K562 (cell line): ENCODE data around the gene KCNJ10. TPM values are rescaled to one million over a fixed set of nuclear protein-coding genes. Genes with fewer than 3 reads are reported as not detected.

Source experiments
- CBX3 ChIP-seq, 2 experiments: IDR thresholded peaks; 1 replicate in 1 of 2; 2 replicates in 1 of 2; pipeline ENCODE4 v1.6.1; 2012; ENCODE audit warnings: inconsistent platforms in 2 of 2, low read length in 2 of 2, borderline replicate concordance in 1 of 2, control low read depth in 1 of 2
- FOXM1 ChIP-seq, 2 experiments: fragments of 450-650 bp in 1 of 2; sonication (generic) in 1 of 2; formaldehyde crosslinking in 1 of 2; IDR thresholded peaks; 2 replicates each; pipeline versions ENCODE4 v1.6.1 to v1.9.0; 2017 to 2022; ENCODE audit warnings: low read depth in 2 of 2, mild to moderate bottlenecking in 2 of 2, missing genetic modification reagents in 1 of 2, moderate library complexity in 1 of 2
- MGA ChIP-seq: fragments of 450-650 bp; IDR thresholded peaks from 2 replicates; pipeline ENCODE4 v1.6.1; 2016; ENCODE audit warnings: mild to moderate bottlenecking, moderate library complexity
- MTA3 ChIP-seq: fragments of 450-650 bp; formaldehyde crosslinking; IDR thresholded peaks from 2 replicates; pipeline ENCODE4 v1.6.1; 2017; ENCODE audit warnings: mild to moderate bottlenecking, borderline replicate concordance
- MXI1 ChIP-seq: IDR thresholded peaks from 2 replicates; pipeline ENCODE4 v1.6.1; 2011; ENCODE audit warnings: low read depth, mild to moderate bottlenecking, improper control_type of control experiment, low read length
- NUFIP1 ChIP-seq: fragments of 450-650 bp; IDR thresholded peaks from 2 replicates; pipeline ENCODE4 v1.6.1; 2018; ENCODE audit not compliant: partially characterized antibody
- XRCC3 ChIP-seq: fragments of 450-650 bp; IDR thresholded peaks from 2 replicates; pipeline ENCODE4 v1.6.1; 2017; ENCODE audit warnings: mild to moderate bottlenecking, moderate library complexity
- ZBTB12 ChIP-seq: fragments of 250-450 bp; sonication (Bioruptor Pico); IDR thresholded peaks from 2 replicates; pipeline ENCODE4 v1.4.0; 2020
- ZNF583 ChIP-seq: fragments of 250-450 bp; sonication (Bioruptor Pico); IDR thresholded peaks from 2 replicates; pipeline ENCODE4 v1.4.0; 2020
- ZSCAN29 ChIP-seq: fragments of 450-650 bp; IDR thresholded peaks from 2 replicates; pipeline ENCODE4 v1.6.1; 2017
- polyA plus RNA-seq, 8 experiments: library from polyadenylated mRNA; depleted of rRNA in 4 of 8; stranded (reverse) in 5 of 8; unstranded in 3 of 8; fragments of >200 nt; fragmentation: Nextera tagmentation in 2 of 8; fragmentation: Illumina TruSeq in 1 of 8; extraction: Ambion mirVana in 2 of 8; extraction: Trizol in 1 of 8; gene quantifications; 2 replicates each; pipeline versions ENCODE4 v1.2.1 to v1.2.3, GENCODE V29; 2011 to 2014; ENCODE audit warnings: inconsistent platforms in 1 of 8, missing spikeins in 1 of 8
- total RNA-seq, 7 experiments: library from RNA; depleted of rRNA in 6 of 7; stranded (reverse); fragments of >200 nt in 6 of 7; fragmentation: Illumina TruSeq in 2 of 7; extraction: Trizol in 2 of 7; gene quantifications; 2 replicates each; pipeline versions ENCODE4 v1.2.1 to v1.2.3, GENCODE V29; 2011 to 2021; ENCODE audit warnings: low replicate concordance in 1 of 7

KCNJ10 gene
- total and polyA plus RNA-seq, 9 of the 15 experiments (the other 6 are each of a cell fraction or from before 2014, with no cell fraction given), result 0.06 to 0.11 TPM; not detected in 7

GRCh38 chr1:160031365-160032164, 38.4 kb downstream of the KCNJ10 start, which contains the start of gene PIGM (continued):
- no peak for TF ChIP-seq MXI1
- TF ChIP-seq MGA, result peak; percentile 86
- no peak for TF ChIP-seq ZBTB12 (CRISPR knock-in tag)
- no peak; the same call in 1 of the 2 replicates for TF ChIP-seq ZSCAN29
- peak; percentile 70; the same call in 1 of the 2 replicates for TF ChIP-seq FOXM1 (IDR thresholded peaks at IDR 0.05; ENCODE audit: low read depth)
- no peak for TF ChIP-seq FOXM1 (CRISPR knock-in tag; IDR thresholded peaks at IDR 0.05; ENCODE audit: low read depth)
- no peak for TF ChIP-seq XRCC3
- TF ChIP-seq ZNF583, result no peak
- no peak for TF ChIP-seq NUFIP1
- peak; percentile 63; the same call in 1 of the 2 replicates for TF ChIP-seq MTA3
- no peak for TF ChIP-seq CBX3 (IDR thresholded peaks at IDR 0.05; ENCODE audit: borderline replicate concordance in 1 of 2, low read length in 2 of 2)
